NCI-H345 treated with DMSO at 0.1 percent for 48 hours (cell line): ENCODE measurements around the gene CCS.
"Not testable (repeated sequence)": the region's sequence is repeated elsewhere in the genome, so short reads cannot be mapped to it uniquely, and the experiment has no call there.

ENCODE experiments used
- DNase-seq: peaks from one replicate; lab custom pipeline; 2025; ENCODE audit not compliant: unreplicated experiment; lab: John Stamatoyannopoulos, UW

Gene CCS

DNA sequence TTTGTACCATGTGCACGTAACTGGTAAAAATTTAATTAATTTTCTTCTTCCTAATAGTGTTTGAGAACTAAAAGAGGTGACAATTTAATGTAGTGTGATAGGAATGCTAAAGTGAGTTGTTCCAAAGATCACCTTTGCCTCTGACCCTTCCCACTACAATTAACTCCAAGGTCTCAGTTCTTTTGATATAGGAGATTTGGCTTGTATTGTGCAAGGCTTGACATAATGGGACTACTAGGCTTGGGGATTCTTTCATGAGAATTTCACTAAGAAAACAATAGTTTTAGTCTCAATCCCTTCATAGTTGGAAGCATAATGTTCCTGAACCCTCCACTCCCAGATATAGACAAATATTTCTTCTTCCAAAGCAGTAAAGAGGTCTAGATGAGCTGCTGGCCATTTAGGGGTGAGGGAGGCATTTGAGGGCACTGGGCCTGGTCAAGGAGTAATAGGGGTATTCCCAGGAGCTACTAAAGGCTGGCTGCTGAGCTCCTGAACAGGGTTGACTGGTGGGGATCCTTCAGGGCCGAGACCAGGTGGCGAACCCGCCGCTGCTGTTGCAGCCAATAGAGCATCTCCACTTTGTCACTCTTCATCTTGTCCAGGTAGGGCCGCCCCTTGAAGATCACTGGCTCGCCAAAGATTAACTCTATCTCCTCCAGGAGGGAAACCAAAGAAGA lies 2.8 kb upstream of the CCS start:
- DNase-seq = no peak

DNA sequence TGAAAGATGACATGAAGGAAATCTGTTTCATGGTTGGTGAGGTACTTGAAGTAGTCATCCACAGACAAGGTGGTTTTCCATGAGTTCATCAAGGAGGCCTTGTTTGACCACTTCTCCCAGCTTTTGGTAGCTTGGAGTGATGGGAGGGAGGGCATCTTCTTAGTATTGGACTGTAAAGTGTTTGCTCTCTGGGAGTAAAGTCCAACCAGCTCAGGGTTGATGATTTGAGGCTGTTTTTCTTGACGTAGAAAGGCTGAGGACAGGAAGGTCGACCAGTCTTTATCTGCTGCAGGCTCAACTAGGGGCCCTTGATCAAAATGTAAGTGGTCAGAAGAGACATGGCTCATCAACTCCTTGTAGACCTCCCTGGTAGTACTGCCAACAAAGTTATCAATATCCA lies 1.8 kb upstream of the CCS start:
- DNase-seq = no peak

DNA sequence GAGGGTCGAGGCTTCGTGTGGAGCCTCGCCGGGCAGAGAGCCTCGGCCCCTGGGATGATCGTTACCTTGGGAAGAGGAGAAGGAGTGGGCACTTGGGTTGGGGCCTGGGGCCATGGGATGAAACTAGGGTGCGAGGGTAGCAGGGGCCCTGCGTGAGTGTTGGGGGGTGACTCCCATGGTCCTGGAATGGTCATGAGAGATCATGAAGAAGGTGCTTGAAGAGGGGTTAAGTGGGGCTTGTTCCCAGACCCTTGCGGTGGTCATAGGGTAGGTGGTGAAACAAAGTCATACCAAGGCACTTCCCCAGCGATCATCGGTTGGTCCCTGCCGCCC lies 284 bp downstream of the CCS start:
- DNase-seq = no peak

DNA sequence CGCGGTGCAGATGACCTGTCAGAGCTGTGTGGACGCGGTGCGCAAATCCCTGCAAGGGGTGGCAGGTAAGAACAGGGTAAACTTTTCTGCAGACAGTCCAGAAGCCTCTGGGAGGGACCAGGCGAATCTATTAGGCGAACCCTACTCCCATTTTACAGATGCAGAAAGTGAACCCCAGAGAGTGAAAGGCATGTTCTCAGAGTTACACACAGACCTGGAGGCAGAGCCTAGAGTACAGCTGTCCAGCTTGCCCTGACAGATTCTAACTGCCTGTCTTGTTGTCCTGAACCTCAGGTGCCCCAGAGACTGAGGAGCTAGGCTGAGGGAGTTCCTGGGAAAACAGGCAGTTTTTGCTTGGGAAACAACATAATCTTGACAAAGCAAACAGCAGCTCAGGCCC lies 665 bp downstream of the CCS start:
- no peak for DNase-seq

DNA sequence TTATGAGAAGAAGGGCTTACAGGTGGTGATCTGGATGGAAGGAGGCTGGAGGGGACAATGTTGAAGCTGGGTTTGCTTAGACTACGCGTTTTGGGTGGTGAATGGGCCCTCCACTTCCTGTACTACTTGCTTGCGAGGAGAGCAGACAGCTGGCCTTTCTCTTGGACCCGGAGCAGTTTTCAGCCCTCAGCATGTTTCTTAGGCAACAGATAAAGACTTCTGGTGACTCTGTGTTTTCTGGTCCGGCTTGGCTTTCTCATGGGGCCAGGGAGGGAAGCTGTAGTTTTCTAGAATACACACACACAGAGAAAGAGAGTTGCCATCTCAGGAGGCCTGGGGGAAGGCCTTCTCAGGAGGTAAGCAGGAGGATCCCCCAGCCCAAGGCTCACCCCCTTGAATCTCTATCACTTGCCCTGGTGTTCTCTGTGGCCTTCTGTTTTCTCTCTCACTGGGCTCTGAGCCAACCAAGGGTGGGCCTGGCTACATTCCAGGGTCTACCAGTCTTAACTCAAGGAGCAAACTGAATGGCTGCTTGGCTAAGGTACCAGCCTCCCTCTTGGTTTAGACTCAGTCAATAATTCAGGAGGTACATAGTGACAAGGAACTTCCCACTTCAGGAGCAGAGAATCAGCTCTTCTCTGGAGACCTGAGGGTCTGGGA lies 2.4 kb downstream of the CCS start:
- no peak for DNase-seq

DNA sequence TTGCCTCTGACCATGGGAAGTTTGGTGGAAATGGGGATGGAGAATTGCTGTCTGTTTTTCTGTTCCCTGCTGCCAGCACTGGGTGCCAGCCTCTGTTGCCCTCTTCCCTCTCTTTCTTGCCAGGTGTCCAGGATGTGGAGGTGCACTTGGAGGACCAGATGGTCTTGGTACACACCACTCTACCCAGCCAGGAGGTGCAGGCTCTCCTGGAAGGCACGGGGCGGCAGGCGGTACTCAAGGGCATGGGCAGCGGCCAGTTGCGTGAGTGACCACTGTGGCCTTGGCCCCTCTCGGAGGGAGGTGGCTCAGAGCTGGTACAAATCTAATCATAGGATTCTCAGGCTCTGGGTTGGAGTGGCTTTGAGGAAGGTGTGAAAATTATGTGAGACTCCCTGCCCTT lies 6.0 kb downstream of the CCS start:
- DNase-seq = no peak

DNA sequence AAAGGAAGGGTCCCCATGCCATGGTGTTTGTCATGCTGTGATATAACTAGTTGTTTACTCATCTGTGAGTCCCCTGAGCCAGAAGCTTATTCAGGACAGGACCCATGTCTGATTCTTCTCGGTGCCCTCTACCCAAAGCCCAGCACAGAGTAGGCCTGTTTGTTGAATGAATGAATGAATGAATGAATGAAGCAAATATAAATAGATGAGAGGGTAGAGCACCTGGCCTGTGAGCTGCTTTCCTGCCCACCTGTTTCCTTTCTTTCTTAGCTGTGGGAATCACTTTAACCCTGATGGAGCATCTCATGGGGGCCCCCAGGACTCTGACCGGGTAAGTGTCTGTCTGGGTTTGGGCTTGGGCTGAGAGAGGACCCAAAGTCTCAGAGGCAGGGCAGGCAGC lies 7.2 kb downstream of the CCS start:
- DNase-seq = no peak

DNA sequence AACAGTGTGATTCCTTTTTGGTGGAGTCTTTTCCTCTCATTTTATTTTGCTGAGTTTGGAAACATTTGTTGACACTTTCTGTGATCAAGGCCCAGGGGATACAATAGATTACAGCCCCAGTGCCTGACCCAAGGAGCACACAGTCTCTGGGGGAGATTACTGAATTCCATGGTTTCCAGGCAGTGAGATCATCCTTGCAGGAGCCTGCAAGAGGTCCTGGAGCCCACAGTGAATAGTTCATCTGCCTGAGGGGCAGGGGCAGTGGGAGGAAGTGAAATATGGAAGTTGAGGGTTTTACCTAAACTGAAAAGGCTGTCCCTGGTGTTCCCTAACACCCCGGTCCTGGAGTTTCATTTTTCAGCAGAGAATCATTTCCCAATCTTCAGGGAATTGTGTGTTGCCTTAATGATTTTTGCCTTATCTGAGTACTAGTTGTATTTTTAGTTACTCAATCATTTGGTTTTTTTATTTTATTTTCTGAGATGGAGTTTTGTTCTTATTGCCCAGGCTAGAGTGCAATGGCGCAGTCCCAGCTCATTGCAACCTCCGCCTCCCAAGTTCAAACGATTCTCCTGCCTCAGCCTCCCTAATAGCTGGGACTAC lies 7.7 kb downstream of the CCS start:
- no peak for DNase-seq

DNA sequence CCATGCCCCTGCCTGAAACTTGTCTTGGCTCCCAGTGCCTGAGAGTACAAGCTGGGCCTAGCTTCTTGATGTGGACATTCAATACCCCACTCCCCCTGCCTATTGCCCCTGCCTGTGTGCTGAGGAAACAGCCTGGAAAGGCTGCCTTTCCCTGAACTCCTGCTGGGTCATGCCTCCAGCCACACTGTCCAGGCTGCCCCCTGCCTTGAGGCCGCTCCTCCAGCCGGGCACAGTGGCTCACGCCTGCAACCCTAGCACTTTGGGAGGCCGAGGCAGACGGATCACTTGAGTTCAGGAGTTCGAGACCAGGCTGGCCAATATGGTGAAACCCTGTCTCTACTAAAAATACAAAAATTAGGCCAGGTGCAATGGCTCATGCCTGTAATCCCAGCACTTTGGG lies 10.1 kb downstream of the CCS start:
- no peak for DNase-seq

DNA sequence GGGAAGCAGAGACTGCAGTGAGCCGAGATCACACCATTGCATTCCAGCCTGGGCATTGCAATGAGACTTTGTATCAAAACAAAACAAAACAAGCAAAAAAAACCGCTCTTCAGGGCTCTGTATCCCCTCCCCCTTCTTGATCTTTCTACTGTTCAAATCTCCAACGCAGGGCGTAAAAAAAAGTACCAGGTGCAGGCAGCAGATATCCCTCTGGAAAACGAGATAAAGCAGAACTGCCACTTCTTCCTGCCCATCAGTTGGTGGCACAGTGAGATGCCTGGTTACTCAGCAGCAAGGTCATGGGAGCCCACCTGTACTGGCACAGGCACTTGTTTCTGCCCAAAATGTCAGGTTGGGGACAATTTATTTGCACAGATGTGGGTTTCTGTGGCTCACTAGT lies 11.2 kb downstream of the CCS start:
- DNase-seq = no peak

DNA sequence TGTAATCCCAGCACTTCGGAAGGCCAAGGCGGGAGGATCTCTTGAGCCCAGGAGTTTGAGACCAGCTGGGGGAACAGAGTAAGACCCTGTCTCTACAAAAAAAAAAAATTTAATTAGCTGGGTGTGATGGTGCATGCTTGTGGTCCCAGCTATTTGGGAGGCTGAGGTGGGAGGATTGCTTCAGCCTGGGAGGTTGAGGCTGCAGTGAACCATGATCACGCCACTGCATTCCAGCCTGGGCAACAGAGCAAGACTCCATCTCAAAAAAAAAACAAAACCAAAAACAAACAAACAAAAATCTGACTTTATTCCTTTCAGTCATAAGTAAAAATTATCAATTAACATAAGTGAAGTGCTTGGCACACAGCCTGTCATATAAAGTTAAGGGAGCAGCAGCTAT lies 13.6 kb downstream of the CCS start:
- not testable (repeated sequence) for DNase-seq

DNA sequence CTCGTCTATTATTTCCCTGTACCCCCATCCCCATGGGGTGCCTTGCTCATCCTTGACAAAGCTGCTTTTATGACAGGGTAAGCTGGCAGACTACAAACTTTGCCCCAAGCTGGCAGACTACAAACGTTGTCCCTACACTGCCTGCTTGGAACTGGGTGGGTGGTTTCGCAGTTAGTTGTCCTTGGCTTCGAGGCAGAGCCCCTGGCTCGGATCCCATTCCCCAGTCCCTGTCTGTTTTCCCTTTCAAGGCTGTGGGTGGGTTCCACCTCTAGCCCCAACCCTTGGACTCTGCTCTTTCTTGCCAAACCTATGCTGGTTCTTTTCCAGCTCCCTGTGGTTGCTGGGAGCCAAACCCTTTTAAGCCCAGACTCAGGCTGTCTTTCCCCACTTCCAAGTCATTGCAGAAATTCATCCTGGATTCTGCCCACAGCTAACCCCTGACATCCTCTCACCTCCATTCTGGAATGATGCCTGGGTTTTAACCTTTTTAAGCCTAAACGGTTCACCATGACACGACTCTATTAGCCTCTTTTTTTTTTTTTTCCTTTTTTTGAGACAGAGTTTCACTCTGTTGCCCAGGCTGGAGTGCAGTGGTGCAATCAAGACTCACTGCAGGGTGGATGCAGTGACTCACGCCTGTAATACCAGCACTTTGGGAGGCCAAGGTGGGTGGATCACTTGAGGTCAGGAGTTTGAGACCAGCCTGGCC lies 14.3 kb downstream of the CCS start:
- no peak for DNase-seq

DNA sequence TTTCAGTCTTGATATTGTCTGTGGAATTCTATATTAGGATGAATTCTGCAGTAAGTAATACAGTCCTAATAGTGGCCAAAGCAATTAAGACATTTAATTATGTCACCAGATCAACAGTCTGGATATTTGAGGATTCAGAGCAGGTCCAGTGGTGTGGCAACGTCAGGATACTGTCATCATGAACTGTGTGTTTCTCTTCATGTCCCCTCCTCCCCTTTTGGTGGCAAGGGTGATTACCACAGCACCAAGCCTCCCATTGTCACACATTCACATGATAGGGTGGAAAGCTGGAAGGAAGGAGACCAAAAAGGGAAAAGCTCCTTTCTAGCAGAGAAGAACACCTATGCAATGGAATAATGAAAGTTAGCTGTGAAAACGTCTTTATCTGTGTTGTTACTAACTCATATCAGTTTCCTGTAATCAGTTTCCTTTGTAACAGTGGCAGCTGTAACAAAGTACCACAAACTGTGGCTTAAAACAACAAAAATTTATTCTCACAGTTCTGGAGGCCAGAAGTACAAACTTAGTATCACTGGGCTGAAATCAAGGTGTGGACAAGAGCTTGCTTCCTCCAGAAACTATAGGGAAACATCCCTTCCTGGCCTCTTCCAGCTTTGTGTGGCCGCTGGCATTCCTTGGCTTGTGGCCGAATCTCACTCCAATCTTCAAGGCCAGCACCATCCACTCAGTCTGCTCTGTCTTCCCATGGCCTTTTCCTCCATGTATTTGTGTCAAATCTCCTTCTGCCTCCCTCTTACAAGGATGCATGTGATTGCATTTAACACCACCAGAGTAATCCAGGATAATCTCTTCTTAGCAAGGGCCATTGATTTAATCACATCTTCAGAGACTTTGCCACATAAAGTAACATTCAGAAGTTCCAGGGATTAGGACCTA lies 17.0 kb downstream of the CCS start:
- DNase-seq = no peak

DNA sequence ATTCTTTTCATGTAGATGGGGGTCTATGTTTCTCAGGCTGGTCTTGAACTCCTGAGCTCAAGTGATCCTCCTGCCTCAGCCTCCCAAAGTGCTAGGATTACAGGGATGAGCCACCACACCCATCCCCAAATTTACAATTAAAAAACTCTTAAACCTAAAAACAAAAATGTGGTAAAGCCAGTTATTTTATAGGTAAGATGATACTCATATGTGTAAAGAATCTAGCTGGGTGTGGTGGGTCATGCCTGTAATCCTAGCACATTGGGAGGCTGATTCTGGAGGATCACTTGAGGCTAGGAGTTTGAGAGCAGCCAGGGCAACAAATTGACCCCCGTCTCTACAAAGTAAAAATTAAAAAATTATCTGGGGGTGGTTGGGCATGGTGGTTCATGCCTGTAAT lies 19.5 kb downstream of the CCS start:
- no peak for DNase-seq

DNA sequence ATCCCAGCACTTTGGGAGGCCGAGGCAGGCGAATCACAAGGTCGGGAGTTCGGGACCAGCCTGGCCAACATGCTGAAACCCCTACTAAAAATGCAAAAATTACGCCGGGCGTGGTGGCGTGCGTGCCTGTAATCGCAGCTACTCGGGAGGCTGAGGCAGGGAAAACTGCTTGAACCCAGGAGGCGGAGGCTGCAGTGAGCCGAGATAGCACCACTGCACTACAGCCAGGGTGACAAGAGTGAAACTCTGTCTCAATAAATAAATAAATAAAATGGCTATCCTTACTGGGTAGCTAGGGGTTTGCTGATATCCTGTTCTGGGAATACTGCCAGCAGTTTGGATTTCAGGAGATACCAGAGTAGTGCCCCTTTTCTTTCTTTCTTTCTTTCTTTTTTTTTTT lies 21.1 kb downstream of the CCS start:
- no peak for DNase-seq

DNA sequence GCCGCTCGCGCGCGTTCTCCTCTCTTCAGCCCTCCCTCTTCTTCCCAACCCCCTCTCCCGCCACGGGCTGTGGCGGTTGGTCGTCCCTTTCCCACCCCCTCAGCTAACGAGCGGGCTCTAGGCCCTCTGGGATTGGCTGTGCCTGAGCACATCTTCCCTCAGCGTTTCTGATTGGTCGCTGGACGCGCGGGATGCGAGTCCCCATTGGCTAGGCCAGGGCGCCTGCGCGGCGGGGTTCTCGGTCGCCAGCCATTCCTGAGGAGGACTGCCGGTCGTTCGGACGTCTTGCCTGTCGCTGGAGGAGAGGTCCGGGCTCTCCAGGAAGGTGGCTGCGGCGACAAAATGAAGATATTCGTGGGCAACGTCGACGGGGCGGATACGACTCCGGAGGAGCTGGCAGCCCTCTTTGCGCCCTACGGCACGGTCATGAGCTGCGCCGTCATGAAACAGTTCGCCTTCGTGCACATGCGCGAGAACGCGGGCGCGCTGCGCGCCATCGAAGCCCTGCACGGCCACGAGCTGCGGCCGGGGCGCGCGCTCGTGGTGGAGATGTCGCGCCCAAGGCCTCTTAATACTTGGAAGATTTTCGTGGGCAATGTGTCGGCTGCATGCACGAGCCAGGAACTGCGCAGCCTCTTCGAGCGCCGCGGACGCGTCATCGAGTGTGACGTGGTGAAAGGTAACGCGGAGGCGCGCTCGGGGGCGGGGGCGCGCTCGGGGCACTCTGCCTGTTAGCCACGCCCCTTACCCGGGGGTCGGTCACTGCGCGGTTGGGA lies 23.6 kb downstream of the CCS start, which contains the start of gene RBM14:
RBM14 (plus strand) TSS at position 252 of the 776 bp plus-strand sequence; CDS start at position 343, 91 bp downstream.
- DNase-seq = peak; percentile 97

DNA sequence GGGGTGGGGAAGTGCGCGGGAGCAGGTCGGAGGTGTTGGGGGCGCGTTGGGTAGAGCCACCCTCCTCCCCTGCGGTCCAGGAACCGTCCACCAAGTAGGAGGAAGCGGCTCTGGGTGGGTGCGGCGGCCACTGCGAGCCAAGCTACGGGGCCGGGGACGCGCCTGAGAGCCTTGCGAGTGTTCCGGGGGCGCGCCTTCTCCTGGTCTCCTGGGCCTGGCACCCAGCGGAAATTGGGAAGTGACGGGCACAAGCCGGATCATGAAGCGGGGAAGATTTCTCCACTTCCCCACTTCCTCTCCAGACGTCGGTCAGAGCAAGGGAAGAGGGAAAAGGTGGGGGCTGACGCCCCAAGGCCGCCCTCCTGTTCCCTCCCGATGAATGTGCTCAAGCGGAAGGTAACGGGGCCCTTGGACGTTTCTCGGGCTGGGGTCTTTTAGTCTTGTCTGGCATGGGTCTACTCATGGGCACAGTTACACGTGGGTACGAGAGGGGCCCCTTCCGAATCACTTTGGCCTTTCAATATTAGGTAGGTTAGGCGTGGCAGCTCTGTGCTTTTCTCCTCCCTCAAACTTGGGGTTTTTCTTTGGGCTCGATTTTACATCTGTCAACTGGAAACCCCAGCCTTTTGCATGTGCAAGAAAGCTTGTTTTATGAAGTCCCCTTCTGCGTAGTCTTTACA lies 24.3 kb downstream of the CCS start:
- no peak for DNase-seq

DNA sequence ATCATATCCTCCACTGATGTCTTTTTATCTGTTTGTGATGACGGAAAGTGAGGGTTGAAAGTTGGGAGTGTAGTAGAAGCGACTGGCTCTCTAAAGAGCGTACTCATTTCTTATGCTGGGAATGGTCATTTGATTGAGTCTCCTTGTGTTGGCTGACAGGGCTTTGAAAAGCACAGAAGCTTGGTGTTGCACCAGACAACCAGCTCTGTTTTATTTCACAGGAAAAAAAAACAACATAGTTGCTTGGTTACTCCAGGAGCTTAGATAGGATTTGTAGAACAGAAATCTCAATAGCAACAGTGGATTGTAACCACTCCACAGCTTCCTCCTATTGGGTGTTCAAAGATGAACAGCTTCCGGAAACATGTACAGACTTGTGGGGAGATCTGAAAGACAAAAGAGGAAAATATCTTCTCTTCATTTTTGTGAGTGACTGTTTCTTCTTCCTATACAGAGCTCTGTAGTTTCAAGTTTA lies 26.1 kb downstream of the CCS start:
- no peak for DNase-seq

DNA sequence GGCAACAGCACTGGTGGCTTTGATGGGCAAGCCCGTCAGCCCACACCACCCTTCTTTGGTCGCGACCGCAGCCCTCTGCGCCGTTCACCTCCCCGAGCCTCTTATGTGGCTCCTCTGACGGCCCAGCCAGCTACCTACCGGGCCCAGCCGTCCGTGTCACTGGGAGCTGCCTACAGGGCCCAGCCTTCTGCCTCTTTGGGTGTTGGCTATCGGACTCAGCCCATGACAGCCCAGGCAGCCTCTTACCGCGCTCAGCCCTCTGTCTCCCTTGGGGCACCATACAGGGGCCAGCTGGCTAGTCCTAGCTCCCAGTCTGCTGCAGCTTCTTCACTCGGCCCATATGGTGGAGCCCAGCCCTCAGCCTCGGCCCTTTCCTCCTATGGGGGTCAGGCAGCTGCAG lies 31.5 kb downstream of the CCS start:
- no peak for DNase-seq
